HG03342 (cell line): ENCODE results near the gene CTSA.

ENCODE experiments used
- ATAC-seq: cut with Tn5 transposase; IDR thresholded peaks from one replicate; pipeline ENCODE4 v1.9.1; 2021; ENCODE audit warnings: mild to moderate bottlenecking, moderate library complexity; ENCODE audit not compliant: unreplicated experiment

CTSA gene

DNA sequence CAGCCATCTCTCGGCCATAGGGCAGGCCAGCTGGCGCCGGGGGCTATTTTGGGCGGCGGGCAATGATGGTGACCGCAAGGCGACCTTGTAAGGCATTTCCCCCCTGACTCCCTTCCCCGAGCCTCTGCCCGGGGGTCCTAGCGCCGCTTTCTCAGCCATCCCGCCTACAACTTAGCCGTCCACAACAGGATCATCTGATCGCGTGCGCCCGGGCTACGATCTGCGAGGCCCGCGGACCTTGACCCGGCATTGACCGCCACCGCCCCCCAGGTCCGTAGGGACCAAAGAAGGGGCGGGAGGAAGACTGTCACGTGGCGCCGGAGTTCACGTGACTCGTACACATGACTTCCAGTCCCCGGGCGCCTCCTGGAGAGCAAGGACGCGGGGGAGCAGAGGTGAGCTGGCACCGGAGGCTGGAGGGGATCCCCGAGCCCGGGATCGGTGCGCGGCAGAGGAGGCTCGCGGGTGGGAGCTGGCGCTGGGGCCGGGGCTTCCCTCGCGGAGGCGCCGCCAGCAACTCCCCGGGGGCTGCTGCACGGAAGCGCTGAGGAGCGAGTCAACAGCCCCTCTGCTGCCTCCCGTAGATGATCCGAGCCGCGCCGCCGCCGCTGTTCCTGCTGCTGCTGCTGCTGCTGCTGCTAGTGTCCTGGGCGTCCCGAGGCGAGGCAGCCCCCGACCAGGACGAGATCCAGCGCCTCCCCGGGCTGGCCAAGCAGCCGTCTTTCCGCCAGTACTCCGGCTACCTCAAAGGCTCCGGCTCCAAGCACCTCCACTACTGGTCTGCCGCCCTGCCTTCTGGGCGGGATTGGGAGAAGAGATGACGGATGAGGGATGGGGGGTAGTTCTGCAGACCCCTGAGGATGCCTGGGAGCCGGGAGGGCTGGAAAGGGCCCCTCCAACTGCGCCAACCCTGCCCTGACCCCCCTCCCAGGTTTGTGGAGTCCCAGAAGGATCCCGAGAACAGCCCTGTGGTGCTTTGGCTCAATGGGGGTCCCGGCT, at the start of gene CTSA, which contains the start of gene NEURL2:
TSS of gene CTSA (plus strand) at position 351 of the 999 bp plus-strand sequence. CDS start at position 585, 234 bp downstream.
TSS of gene NEURL2 (minus strand) at position 224 of the 999 bp plus-strand sequence. CDS start at position 7, 217 bp downstream.
- peak; percentile 68 for ATAC-seq

DNA sequence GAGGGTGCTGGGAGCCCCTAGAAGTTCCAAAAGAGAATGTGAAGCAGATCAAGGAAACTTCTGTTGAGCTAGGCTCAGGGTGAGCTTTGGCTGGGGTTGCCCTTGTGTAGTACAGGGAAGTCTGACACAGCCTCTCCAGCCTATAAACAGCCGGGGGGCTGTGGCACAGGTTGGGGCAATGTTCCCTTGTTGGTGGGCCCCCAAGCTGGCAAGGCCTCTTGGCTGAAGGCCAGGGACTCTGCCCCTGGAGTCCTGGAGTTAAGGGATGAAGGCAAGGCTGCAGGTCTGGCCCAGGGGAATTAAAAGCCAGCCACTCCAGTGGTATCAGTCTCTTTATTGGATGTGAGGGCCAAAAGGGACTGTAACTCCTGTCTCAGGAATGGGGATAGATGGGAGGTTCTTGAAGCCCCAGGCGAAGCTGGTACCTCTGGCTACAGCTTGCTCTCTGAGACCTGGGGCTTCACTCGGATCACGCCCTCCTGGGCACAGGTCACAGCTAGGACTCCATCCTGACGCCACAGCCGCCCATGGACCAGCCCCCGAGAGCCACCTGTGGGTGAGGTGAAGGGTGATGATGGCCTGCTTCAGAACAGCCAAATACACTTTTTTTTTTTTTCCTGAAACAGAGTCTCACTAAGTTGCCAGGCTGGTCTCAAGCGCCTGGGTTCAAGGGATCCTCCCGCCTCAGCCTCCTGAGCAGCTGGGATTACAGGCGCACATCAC, 49.6 kb upstream of the CTSA start:
- no peak for ATAC-seq

DNA sequence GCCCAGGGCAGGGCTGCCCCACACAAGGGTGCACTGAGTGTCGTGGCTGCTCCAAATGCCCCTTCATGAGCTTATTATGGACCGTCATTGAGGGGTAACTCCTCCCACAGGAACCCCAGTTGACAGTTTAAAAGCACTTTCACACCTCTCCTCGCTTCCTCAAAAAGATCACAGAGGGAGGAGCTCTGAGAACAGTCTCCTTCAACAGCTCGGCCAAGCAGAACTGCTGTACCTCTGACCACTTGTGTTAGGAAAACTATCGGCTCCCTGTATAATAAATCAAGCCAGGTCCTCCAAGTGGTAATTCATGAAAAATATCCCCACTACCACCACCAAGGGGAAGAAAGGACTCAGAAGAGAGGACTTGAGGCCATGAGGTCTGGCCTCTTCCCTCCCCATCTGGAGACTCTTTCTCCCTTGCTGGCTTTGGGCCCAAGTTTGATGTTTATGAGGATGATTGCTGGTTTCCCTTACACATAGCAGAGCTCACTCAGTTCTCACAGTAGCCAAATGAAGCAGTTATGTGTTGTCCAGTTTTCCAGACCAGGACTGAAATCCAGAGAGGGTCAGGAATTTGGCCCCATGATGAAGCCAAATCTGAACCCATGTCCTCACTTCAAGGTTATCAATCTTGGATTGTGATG, 48.8 kb upstream of the CTSA start:
- ATAC-seq = peak; percentile 49

DNA sequence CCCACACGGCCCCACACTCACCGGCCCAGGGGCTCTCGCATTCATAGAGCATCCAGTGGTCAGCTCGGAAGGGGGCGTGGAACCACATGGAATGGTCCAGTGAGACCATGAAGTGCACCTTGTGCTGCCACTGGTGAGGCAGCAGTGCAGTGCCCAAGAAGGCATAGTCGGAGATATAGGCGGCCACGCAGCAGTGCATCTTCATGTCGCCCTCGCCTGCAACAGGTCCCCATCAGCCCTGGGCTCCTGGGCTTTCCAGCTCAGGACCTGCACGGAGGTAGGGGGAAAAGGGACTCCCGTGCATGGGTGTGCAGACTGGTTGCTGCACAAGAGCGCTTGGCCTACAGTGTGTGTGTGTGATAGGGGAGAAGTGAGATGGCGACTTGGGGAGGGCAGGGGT, 47.6 kb upstream of the CTSA start:
- no peak for ATAC-seq

DNA sequence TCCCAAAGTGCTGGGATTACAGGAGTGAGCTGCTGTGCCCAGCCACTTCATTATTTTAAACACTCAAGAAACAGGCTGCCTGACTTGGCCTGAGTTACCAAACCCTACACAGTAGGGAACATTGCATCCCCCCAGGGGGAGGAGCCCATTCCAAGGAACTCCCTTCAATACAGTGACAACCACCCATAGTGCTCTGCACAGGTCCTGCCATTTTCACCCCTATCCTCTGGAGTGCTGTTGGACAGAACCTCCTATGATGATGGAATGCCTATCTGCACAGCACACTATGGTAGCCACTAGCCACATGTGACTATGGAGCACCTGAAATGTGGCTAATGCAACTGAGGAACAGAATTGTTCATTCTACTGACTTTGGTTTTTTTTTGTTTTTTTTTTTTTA, 45.7 kb upstream of the CTSA start:
- no peak for ATAC-seq

DNA sequence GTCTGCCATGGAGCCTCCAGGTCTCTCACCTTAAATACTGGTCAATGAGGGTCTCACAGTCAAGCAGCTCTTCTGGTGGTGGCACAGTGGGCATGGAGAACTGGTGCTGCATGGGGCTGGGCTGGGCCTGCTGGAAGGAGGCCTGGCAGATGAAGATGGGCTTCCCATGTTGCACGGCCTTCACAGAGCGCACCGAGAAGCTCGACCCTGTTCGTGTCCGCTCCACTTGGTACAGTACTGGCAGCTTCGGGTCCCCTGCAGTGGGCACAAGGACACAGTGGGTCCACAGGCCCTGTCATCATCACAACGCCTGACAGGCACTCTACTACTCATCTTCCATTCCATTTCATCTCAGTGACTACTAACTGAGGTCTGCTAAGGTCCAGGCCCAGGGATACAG, 42.7 kb upstream of the CTSA start:
- ATAC-seq = no peak

DNA sequence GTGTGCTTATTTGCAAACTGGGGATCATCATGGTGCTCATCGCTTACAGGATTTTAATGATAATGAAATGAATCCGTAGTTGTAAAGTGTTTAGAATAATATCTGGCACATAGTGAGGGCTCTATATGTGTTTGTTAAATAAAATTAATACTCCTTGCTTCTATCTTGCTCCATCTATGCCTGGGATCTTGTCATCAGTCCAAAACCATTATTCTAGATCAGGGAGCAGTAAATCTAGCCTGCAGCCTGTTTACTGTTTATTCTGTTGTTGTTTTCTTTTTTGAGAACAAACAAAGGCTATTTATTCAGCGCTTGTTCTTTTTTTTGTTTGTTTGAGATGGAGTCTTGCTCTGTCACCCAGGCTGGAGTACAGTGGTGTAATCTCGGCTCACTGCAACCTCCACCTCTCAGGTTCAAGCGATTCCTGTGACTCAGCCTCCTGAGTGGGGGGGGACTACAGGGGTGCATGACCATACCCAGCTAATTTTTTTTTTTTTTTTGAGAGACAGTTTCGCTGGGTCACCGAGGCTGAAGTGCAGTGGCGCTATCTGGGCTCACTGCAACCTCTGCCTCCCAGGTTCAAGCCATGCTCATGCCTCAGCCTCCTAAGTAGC, 42.1 kb upstream of the CTSA start:
- ATAC-seq = no peak

DNA sequence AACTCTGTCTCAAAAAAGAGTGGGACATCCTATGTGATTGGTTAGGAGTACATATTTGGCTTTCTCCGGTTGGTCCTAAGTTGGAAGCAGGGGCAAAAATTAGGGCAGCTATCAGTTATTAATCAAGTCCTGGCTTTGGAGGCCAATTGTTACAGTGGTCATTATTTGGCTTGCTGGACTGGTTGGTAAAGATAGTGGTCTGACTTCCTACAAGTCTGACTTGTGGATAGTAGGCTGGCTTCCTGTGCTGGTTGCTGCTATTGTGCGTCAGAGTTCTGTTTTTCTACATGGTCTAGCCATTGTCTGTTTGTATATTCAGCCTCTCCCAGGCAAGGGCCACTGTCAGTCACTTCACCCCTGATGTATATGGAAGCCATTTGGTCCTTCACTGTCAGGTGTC, 40.9 kb upstream of the CTSA start:
- ATAC-seq = no peak

DNA sequence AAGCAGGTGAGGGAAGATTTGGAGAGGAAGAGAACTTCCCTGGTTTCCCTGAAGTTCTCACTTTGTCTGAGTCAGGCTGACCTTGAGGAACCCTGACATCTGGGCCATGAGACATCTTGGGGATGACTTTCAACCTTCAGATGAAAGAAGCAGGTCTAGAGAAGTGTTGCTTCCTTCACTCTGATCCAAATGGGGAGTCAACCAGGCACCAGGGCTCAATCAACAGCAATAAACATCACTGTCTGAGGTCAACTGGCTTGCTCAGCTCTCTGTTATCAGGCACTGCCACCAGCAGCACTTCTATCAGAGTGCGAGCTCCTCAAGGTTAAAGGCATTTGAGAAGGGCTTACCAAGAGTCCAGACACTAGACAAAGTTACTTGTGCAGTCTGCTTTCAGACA, 40.2 kb upstream of the CTSA start:
- ATAC-seq = no peak

DNA sequence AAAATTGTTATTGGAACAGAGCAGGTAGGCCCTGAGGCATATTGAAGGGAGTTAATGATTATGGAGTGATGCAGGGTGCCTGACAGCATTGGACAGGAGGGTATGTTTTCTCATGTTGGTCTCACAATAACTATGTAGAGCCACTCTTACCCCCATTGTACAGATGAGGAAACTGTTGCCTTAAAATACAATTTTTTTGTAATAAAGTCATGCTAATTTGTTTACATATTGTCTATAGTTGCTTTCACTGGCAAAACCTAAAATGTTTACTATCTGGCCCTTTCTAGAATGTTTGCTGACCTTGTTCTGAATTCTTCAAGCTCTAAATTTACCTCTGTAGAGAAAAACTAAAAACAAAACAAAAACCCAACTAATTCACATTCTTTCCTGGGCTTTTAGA, 39.6 kb upstream of the CTSA start:
- ATAC-seq = no peak

DNA sequence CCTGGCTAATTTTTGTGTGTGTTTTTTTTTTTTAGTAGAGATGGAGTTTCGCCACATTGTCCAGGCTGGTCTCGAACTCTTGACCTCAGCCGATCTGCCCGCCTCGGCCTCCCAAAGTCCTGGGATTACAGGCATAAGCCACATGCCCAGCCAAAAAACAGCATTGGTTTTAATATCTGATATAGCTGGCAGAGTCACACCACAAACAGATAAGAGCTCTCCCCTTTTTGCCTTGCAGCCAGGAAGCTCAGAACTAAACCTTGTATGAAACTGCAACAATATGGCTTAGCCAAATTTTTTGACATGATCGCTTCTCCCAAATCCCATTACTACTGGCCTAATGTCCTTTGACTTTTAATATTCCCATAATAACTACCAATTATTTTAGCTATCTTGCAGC, 38.8 kb upstream of the CTSA start:
- no peak for ATAC-seq

DNA sequence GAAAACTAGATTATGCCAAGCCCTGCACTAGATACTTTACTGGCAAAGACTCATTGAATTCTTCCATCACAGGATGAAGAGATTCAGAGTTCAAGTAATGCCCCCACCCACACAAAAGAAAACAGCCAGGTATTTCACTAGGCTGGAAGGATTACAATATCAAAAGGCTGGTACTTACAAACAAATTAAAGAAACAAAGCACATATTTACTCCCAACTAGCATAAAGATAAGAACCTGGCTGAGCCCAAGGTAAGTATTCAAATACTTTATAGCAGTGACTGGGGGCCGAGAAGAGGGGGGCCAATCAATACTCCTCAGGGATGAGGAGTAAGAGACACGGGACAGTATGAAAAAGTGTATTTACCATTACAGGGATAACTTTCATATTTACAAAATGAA, 37.7 kb upstream of the CTSA start:
- no peak for ATAC-seq

DNA sequence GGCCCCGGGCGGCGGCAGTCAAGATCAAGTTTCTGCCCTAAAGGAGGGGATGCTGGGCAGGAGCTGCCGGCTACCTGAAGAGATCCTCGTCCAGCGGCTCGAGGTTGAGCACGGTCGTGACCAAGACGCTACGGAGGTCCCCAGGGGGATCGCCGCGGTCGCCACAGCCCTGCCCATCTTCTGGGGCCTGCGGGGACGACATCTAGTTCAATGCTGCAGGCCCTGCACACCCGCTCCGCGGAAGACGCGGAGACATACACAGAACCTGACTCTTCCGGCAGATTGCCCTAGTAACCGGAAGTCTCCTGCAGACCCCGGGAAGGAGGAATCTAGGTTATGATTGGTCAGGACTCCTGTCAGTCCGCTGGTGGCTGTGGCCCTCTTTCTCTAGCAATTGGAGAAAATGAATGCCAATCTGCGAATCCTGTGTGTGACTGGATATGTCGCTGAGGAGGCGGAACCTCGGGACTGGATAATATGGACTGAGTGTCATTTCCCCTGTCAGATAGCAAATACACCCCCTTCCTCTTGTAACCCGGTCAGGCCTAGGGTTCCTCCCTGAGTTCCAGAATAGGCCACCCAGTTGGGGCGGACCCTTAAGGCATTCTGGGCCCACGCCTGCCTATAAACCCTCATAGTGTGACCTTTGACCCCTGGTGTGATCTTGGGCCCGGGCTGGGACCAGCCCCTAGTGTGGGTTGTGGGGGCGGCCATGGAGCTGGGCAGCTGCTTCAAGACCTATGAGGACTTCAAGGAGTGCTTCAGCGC, 33.8 kb upstream of the CTSA start, which contains the start of the genes ACOT8 and ZSWIM3:
TSS of gene ACOT8 (minus strand) at position 279 of the 768 bp plus-strand sequence. CDS start at position 202, 77 bp downstream.
TSS of gene ZSWIM3 (plus strand) at position 501 of the 768 bp plus-strand sequence. CDS start at position 713, 212 bp downstream.
- peak; percentile 93 for ATAC-seq

DNA sequence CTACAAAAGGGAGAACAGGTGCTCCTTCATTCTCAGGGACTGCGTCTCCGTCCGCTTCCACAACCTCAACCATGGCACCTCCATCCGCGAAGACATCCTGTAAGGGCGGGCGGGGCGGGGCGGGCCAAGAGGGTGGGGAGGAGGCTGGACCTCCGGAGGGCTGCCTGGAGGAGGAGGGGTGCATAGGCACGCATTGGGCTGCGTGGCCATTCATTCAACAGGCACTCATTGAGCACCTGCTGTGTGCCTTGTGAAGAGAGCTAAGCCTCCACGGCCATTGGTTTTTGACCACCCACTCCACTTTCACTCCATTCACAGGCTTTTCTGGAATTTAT, 33.3 kb upstream of the CTSA start:
- peak; percentile 15 for ATAC-seq

DNA sequence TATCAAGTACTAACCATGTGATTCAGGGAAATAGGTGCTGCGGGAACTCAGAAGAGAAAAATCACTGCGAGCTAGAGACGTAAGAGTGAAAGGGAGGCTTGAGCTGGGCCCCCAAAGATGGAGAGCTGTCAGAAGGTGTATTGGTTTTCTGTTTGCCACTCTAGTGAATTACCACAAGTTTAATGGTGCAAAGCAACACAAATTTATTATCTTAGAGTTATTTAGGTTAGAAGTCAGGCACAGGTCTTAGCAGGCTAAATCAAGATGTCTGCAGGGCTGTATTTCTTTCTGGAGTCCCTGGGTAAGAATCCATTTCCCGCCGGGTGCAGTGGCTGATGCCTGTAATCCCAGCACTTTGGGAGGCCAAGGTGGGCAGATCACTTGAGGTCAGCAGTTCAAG, 31.2 kb upstream of the CTSA start:
- no peak for ATAC-seq

DNA sequence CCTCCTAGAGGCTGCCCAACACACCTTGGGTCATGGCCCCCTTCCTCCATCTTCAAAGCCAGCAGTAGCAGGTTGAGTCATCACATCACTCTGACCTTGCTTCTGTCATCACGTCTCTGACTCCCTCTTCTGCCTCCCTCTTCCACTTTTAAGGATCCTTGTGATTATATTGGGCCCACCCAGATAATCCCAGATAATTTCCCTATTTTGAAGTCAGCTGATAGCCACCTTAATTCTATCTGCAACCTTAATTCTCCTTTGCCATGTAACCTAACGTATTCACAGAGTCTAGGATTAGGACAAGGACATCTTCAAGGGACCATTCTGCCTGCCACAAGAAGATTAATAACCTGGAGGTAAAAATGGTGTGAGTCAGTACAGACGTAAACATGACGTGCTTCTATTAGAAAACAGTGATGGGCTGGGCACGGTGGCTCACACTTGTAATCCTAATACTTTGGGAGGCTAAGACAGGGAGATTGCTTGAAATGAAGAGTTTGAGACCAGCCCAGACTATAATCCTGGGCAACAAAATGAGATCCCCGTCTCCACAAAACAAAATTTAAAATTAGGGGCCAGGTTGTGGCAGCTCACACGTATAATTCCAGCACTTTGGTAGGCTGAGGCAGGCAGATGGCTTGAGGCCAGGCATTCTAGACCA, 30.4 kb upstream of the CTSA start:
- ATAC-seq = no peak

DNA sequence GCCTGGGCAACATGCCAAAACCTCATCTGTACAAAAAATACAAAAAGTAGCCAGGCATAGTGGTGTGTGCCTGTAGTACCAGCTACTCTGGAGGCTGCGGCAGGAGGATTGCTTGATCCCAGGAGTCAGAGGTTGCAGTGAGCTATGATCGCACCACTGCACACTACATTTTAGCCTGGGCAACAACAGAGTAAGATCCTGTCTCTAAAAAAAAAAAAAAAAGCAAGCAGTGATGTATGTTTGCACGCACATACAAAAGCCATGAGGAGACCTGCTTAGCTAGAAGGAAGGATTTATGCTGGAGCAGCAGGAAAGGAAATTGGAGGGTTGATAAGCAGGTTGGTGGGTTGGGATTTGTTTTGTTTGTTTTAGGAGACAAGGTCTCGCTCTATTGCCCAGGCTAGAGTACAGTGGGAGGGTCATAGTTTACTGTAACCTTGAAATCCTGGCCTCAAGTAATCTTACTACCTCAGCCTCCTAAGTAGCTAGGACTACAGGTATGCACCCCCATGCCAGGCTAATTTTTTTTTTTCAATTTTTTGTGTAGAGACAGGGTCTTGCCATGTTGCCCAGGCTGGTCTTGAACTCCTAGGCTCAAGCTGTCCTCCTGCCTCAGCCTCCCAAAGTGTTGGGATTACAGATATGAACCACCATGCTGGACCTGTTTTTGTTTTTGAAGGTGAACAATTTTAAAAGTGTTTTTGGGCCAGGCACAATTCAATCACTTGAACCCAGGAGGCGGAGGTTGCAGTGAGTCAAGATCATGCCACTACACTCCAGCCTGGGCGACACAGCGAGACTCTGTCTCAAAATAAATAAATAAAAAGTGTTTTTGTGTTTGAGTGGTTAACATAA, 29.7 kb upstream of the CTSA start:
- ATAC-seq = no peak
